ENCODE data around the gene CAPN2. TPM values are rescaled to one million over a fixed set of nuclear protein-coding genes. Genes with fewer than 3 reads are reported as not detected.

The CAPN2 gene
- total RNA-seq, 1 donor from 2014 or later = 184 TPM

GRCh38 chr1:223710179-223711133 is 1.9 kb upstream of the CAPN2 start:
- TF ChIP-seq CTCF (IDR thresholded peaks at IDR 0.05; ENCODE audit: unreplicated experiment) = no peak
- DNase-seq (ENCODE audit: low spot score) = no peak
- H3K36me3 Mint-ChIP-seq (ENCODE audit: low read depth, unreplicated experiment) = peaks cover 7% of the 10 kb centered on the region
- H3K4me3 Mint-ChIP-seq (ENCODE audit: unreplicated experiment) = no peak overlapping the region
- H3K27ac Mint-ChIP-seq (ENCODE audit: unreplicated experiment) = no peak overlapping the region
- peaks cover 71% of the 10 kb centered on the region for H3K4me1 Mint-ChIP-seq (ENCODE audit: unreplicated experiment)
- H3K27me3 Mint-ChIP-seq (ENCODE audit: unreplicated experiment) = peaks cover 10% of the 10 kb centered on the region
- H3K9me3 Mint-ChIP-seq (ENCODE audit: unreplicated experiment) = no peaks in the 10 kb centered on the region

GRCh38 chr1:223711173-223711572 is 1.2 kb upstream of the CAPN2 start:
- Mint-ChIP-seq H3K36me3 (ENCODE audit: low read depth, unreplicated experiment) (peaks cover 7% of the 10 kb centered on the region), H3K9me3 (ENCODE audit: unreplicated experiment) (no peaks in the 10 kb centered on the region), H3K27me3 (ENCODE audit: unreplicated experiment) (peaks cover 10% of the 10 kb centered on the region), H3K27ac (ENCODE audit: unreplicated experiment) (no peak overlapping the region), H3K4me1 (ENCODE audit: unreplicated experiment) (peaks cover 68% of the 10 kb centered on the region), H3K4me3 (ENCODE audit: unreplicated experiment) (peak overlapping the region; percentile 80)
- no peak for DNase-seq (ENCODE audit: low spot score)
- TF ChIP-seq CTCF (IDR thresholded peaks at IDR 0.05; ENCODE audit: unreplicated experiment) = no peak

GRCh38 chr1:223711747-223712193 is 569 bp upstream of the CAPN2 start:
- peaks cover 10% of the 10 kb centered on the region for H3K27me3 Mint-ChIP-seq (ENCODE audit: unreplicated experiment)
- no peak for TF ChIP-seq CTCF (IDR thresholded peaks at IDR 0.05; ENCODE audit: unreplicated experiment)
- H3K4me1 Mint-ChIP-seq (ENCODE audit: unreplicated experiment) = peaks cover 70% of the 10 kb centered on the region
- no peaks in the 10 kb centered on the region for H3K9me3 Mint-ChIP-seq (ENCODE audit: unreplicated experiment)
- peaks cover 12% of the 10 kb centered on the region for H3K36me3 Mint-ChIP-seq (ENCODE audit: low read depth, unreplicated experiment)
- H3K27ac Mint-ChIP-seq (ENCODE audit: unreplicated experiment) = peak overlapping the region; percentile 30
- peak overlapping the region; percentile 80 for H3K4me3 Mint-ChIP-seq (ENCODE audit: unreplicated experiment)
- no peak for DNase-seq (ENCODE audit: low spot score)

- DNase-seq (ENCODE audit: low spot score) = peak; percentile 24
- TF ChIP-seq CTCF (IDR thresholded peaks at IDR 0.05; ENCODE audit: unreplicated experiment) = no peak
- Mint-ChIP-seq H3K27ac (ENCODE audit: unreplicated experiment) (peak overlapping the region; percentile 67), H3K9me3 (ENCODE audit: unreplicated experiment) (no peaks in the 10 kb centered on the region), H3K36me3 (ENCODE audit: low read depth, unreplicated experiment) (peaks cover 20% of the 10 kb centered on the region), H3K4me1 (ENCODE audit: unreplicated experiment) (peaks cover 70% of the 10 kb centered on the region), H3K4me3 (ENCODE audit: unreplicated experiment) (peak overlapping the region; percentile 96), H3K27me3 (ENCODE audit: unreplicated experiment) (peaks cover 12% of the 10 kb centered on the region)
Observed at GRCh38 chr1:223712850-223713474, 623 bp downstream of the CAPN2 start.
